AG09319 (cell line): ENCODE measurements around the gene GABRB1.
"Not testable (repeated sequence)": the region's sequence is repeated elsewhere in the genome, so short reads cannot be mapped to it uniquely, and the experiment has no call there.

ENCODE experiments used
- DNase-seq: peaks from one replicate; pipeline ENCODE4 v3.0.0-alpha.2; 2010; ENCODE audit warnings: low read depth; ENCODE audit errors: extremely low read depth
- CTCF ChIP-seq: IDR thresholded peaks from 2 replicates; pipeline ENCODE4 v1.5.1; 2011; ENCODE audit warnings: low read depth, mild to moderate bottlenecking, inconsistent platforms, low read length, moderate library complexity

Gene GABRB1

GRCh38 chr4:47274901-47275300, 243.5 kb downstream of the GABRB1 start:
- no peak for TF ChIP-seq CTCF
- no peak for DNase-seq

- TF ChIP-seq CTCF = no peak
- no peak for DNase-seq
Measured at GRCh38 chr4:47275595-47275994, 244.2 kb downstream of the GABRB1 start.

- no peak for DNase-seq
- no peak for TF ChIP-seq CTCF
Measured at GRCh38 chr4:47278631-47279030, 247.3 kb downstream of the GABRB1 start.

- no peak for TF ChIP-seq CTCF
- no peak for DNase-seq
Measured at GRCh38 chr4:47287735-47288134, 256.4 kb downstream of the GABRB1 start.

- DNase-seq = no peak
- TF ChIP-seq CTCF = no peak
Measured at GRCh38 chr4:47289805-47290204, 258.4 kb downstream of the GABRB1 start.

GRCh38 chr4:47290873-47291272, 259.5 kb downstream of the GABRB1 start:
- not testable (repeated sequence) for DNase-seq

- no peak for TF ChIP-seq CTCF
- DNase-seq = no peak
Measured at GRCh38 chr4:47309165-47309564, 277.8 kb downstream of the GABRB1 start.

- DNase-seq = no peak
- no peak for TF ChIP-seq CTCF
Measured at GRCh38 chr4:47312170-47312569, 280.8 kb downstream of the GABRB1 start.
